G401 (cell line): ENCODE results near the gene SLC5A6. TPM values are rescaled to one million over a fixed set of nuclear protein-coding genes. Genes with fewer than 3 reads are reported as not detected.

ENCODE experiments used
- DNase-seq: peaks from one replicate; pipeline ENCODE4 v3.0.0-alpha.2; 2015; ENCODE audit warnings: low spot score
- in situ Hi-C: cut with HindIII; loops from 2 replicates; pipeline ENCODE4 v1.10.0; 2016; ENCODE audit warnings: low sequenced_read_pairs, mixed read lengths
- total RNA-seq: library from RNA; depleted of rRNA; stranded (reverse); fragments of >200 nt; shearing (Covaris generic); gene quantifications from 2 replicates; pipeline ENCODE4 v1.2.3, GENCODE V29; 2014; rRNA removed

Gene SLC5A6
- 53.8 and 60.0 TPM in 2 replicates for total RNA-seq

GRCh38 chr2:27211943-27212625 lies at the start of gene SLC5A6, which contains the start of gene ATRAID:
TSS of gene SLC5A6 (minus strand) at chr2:27212268. CDS start at chr2:27207650, 4,618 bp downstream.
TSS of gene ATRAID (plus strand) at chr2:27212041. CDS start at chr2:27212369, 328 bp downstream.
- in situ Hi-C loops = no loop called here

GRCh38 chr2:27261241-27261925 lies 49.3 kb upstream of the SLC5A6 start:
- no peak for DNase-seq
- in situ Hi-C loops = no loop called here

More at GRCh38 chr2:27211943-27212625, at the start of gene SLC5A6, which contains the start of gene ATRAID:
- peak; percentile 88 for DNase-seq

- in situ Hi-C loops = no loop called here
Measured at GRCh38 chr2:27258051-27258450, 46.0 kb upstream of the SLC5A6 start.

GRCh38 chr2:27256855-27257454 lies 44.9 kb upstream of the SLC5A6 start:
- in situ Hi-C loops = no loop called here
- DNase-seq = no peak

More at GRCh38 chr2:27258051-27258450, 46.0 kb upstream of the SLC5A6 start:
- DNase-seq = no peak

- in situ Hi-C loops = no loop called here
- DNase-seq = no peak
Measured at GRCh38 chr2:27255660-27256059, 43.6 kb upstream of the SLC5A6 start.

- no peak for DNase-seq
- in situ Hi-C loops = no loop called here
Measured at GRCh38 chr2:27255187-27255586, 43.1 kb upstream of the SLC5A6 start.

GRCh38 chr2:27251766-27252165 lies 39.7 kb upstream of the SLC5A6 start:
- in situ Hi-C loops = no loop called here

GRCh38 chr2:27250652-27251379 lies 38.7 kb upstream of the SLC5A6 start:
- DNase-seq = no peak
- in situ Hi-C loops = no loop called here

More at GRCh38 chr2:27251766-27252165, 39.7 kb upstream of the SLC5A6 start:
- DNase-seq = no peak

GRCh38 chr2:27249891-27250651 lies 38.0 kb upstream of the SLC5A6 start:
- peak; percentile 9 for DNase-seq
- in situ Hi-C loops = no loop called here

- DNase-seq = no peak
- in situ Hi-C loops = no loop called here
Measured at GRCh38 chr2:27249159-27249890, 37.3 kb upstream of the SLC5A6 start.

GRCh38 chr2:27247893-27248292 lies 35.8 kb upstream of the SLC5A6 start:
- DNase-seq = no peak
- in situ Hi-C loops = no loop called here

GRCh38 chr2:27245626-27246025 lies 33.6 kb upstream of the SLC5A6 start:
- no peak for DNase-seq
- in situ Hi-C loops = no loop called here

- in situ Hi-C loops = no loop called here
- no peak for DNase-seq
Measured at GRCh38 chr2:27245116-27245515, 33.0 kb upstream of the SLC5A6 start.

- in situ Hi-C loops = no loop called here
Measured at GRCh38 chr2:27243391-27244130, 31.5 kb upstream of the SLC5A6 start.

GRCh38 chr2:27242614-27242951 lies 30.5 kb upstream of the SLC5A6 start:
- in situ Hi-C loops = no loop called here

More at GRCh38 chr2:27243391-27244130, 31.5 kb upstream of the SLC5A6 start:
- no peak for DNase-seq

GRCh38 chr2:27241761-27242613 lies 29.9 kb upstream of the SLC5A6 start:
- in situ Hi-C loops = no loop called here
- no peak for DNase-seq

More at GRCh38 chr2:27242614-27242951, 30.5 kb upstream of the SLC5A6 start:
- DNase-seq = no peak

GRCh38 chr2:27240406-27240805 lies 28.3 kb upstream of the SLC5A6 start:
- no peak for DNase-seq
- in situ Hi-C loops = no loop called here
